Endothelial cell of umbilical vein (primary cell): ENCODE results near the gene ZNF425. TPM values are rescaled to one million over a fixed set of nuclear protein-coding genes. Genes with fewer than 3 reads are reported as not detected.

Experiments used
- BruUV-seq: library from RNA; stranded (reverse); fragments of 400-500 nt; replicated peaks from 2 replicates; lab custom pipeline; 2021; lab: Mats Ljungman, UMichigan
- CTCF ChIA-PET: fragments of 300-600, 350-600 bp; sonication (Branson Sonifier 250); formaldehyde crosslinking; loops from one replicate; lab custom pipeline; 2021; ENCODE audit warnings: antibody characterized with exemption, inconsistent platforms; lab: Charles Lee
- POLR2A ChIA-PET: fragments of 300-600, 350-600 bp; sonication (Branson Sonifier 250); formaldehyde crosslinking; loops from one replicate; lab custom pipeline; 2021; ENCODE audit warnings: antibody characterized with exemption, inconsistent platforms; lab: Charles Lee
- DNase-seq: peaks from one replicate; pipeline ENCODE4 v3.0.0-alpha.2; 2011; ENCODE audit warnings: low read depth, low spot score
- FAIRE-seq: peaks from 2 replicates; lab custom pipeline; 2011; peaks lifted over from hg19 to GRCh38; lab: Jason Lieb, UNC
- H2AFZ ChIP-seq: 2 replicates; pipeline ENCODE4 v1.6.0; 2012; ENCODE audit warnings: low read depth, low read length, control low read depth, inconsistent platforms
- H3K27ac ChIP-seq: 2 replicates; pipeline ENCODE4 v1.5.1; 2011; ENCODE audit warnings: low read depth, mild to moderate bottlenecking, control low read depth, low read length, moderate library complexity; ENCODE audit not compliant: insufficient read depth
- H3K27me3 ChIP-seq, 2 experiments: 2 replicates each; pipeline versions ENCODE4 v1.6.0 to v1.6.1; 2011; ENCODE audit warnings: low read length in 2 of 2, mixed read lengths in 1 of 2; ENCODE audit not compliant: control insufficient read depth in 2 of 2, insufficient read depth in 2 of 2
- H3K36me3 ChIP-seq, 2 experiments: 2 replicates in 1 of 2; 3 replicates in 1 of 2; pipeline ENCODE4 v1.5.1; 2011; ENCODE audit warnings: low read length in 2 of 2, mild to moderate bottlenecking in 1 of 2, moderate library complexity in 1 of 2; ENCODE audit not compliant: control insufficient read depth in 2 of 2, insufficient read depth in 2 of 2; ENCODE audit errors: extremely low read depth in 1 of 2
- H3K4me1 ChIP-seq: 3 replicates; pipeline ENCODE4 v1.5.1; 2011; ENCODE audit warnings: mild to moderate bottlenecking, low read length; ENCODE audit not compliant: control insufficient read depth, insufficient read depth; ENCODE audit errors: extremely low read depth
- H3K4me2 ChIP-seq: 2 replicates; pipeline ENCODE4 v1.6.1; 2011; ENCODE audit warnings: low read length, control low read depth, mixed read lengths; ENCODE audit not compliant: insufficient read depth
- H3K4me3 ChIP-seq, 3 experiments: fragments of 200-600 bp in 1 of 3; sonication (generic), shearing (Covaris generic) in 1 of 3; replicated peaks in 1 of 3; 2 replicates each; pipeline ENCODE4 v1.5.1; 2011 to 2016; ENCODE audit warnings: control low read depth in 3 of 3, low read length in 3 of 3, mild to moderate bottlenecking in 2 of 3, inconsistent platforms in 1 of 3, low read depth in 1 of 3, moderate library complexity in 1 of 3; ENCODE audit not compliant: insufficient read depth in 1 of 3
- H3K79me2 ChIP-seq: 2 replicates; pipeline ENCODE4 v1.6.0; 2012; ENCODE audit warnings: low read length, inconsistent platforms; ENCODE audit not compliant: control insufficient read depth, insufficient read depth
- H3K9ac ChIP-seq: replicated peaks from 2 replicates; pipeline ENCODE3; 2011; ENCODE audit warnings: low read length, control low read depth; ENCODE audit not compliant: insufficient read depth; ENCODE audit errors: extremely low read depth
- H3K9me1 ChIP-seq: replicated peaks from 3 replicates; pipeline ENCODE4 v1.6.0; 2011; ENCODE audit warnings: mild to moderate bottlenecking, low read length; ENCODE audit not compliant: control insufficient read depth, insufficient read depth; ENCODE audit errors: extremely low read depth
- H3K9me3 ChIP-seq: replicated peaks from 2 replicates; pipeline ENCODE4 v1.5.1; 2012; ENCODE audit warnings: low read length, inconsistent platforms; ENCODE audit not compliant: control insufficient read depth, insufficient read depth
- H4K20me1 ChIP-seq: replicated peaks from 2 replicates; pipeline ENCODE3; 2011; ENCODE audit warnings: mild to moderate bottlenecking, low read length; ENCODE audit not compliant: control insufficient read depth, insufficient read depth; ENCODE audit errors: extremely low read depth
- EZH2 ChIP-seq: IDR thresholded peaks from 2 replicates; pipeline ENCODE4 v1.6.1; 2012; ENCODE audit warnings: borderline replicate concordance, low read depth, mild to moderate bottlenecking, moderate library complexity, low read length, inconsistent platforms; ENCODE audit not compliant: severe bottlenecking
- FOS ChIP-seq: IDR thresholded peaks from 2 replicates; pipeline ENCODE4 v1.6.1; 2011; ENCODE audit warnings: mild to moderate bottlenecking, low read length, moderate library complexity, borderline replicate concordance; ENCODE audit not compliant: insufficient read depth
- GATA2 ChIP-seq: IDR thresholded peaks from 2 replicates; pipeline ENCODE4 v1.7.0; 2011; ENCODE audit warnings: low read depth, mild to moderate bottlenecking, moderate library complexity, mixed read lengths, low read length; ENCODE audit not compliant: insufficient read length, insufficient read depth
- JUN ChIP-seq: IDR thresholded peaks from 2 replicates; pipeline ENCODE4 v1.6.1; 2011; ENCODE audit warnings: borderline replicate concordance, low read depth; ENCODE audit not compliant: insufficient read length, insufficient read depth
- MYC ChIP-seq: IDR thresholded peaks from one replicate; pipeline ENCODE4 v1.6.1; 2011; ENCODE audit warnings: mild to moderate bottlenecking, low read depth, low read length
- POLR2A ChIP-seq: IDR thresholded peaks from 2 replicates; pipeline ENCODE4 v1.6.1; 2012; ENCODE audit warnings: low read depth, mild to moderate bottlenecking, control low read depth, low read length
- POLR2AphosphoS5 ChIP-seq: IDR thresholded peaks from 2 replicates; pipeline ENCODE4 v1.6.1; 2012; ENCODE audit warnings: low read depth, mild to moderate bottlenecking, control low read depth, low read length, moderate library complexity; ENCODE audit not compliant: insufficient read depth
- dilution Hi-C: fragments of 300-500 bp; cut with MboI; formaldehyde crosslinking; loops from one replicate; pipeline ENCODE4 v1.15.0; 2019; ENCODE audit warnings: low sequenced_read_pairs; ENCODE audit not compliant: extremely low pct_ligation_motif_present
- intact Hi-C: fragments of 100-400 bp; cut with micrococcal nuclease; formaldehyde crosslinking; loops from one replicate; pipeline ENCODE4 v1.10.0; 2022
- polyA plus RNA-seq, 4 experiments: library from polyadenylated mRNA; depleted of rRNA in 3 of 4; stranded (reverse) in 3 of 4; unstranded in 1 of 4; fragments of >200 nt; gene quantifications; 2 replicates each; pipeline versions ENCODE4 v1.2.1 to v1.2.3, GENCODE V29; 2011 to 2012; ENCODE audit warnings: missing spikeins in 1 of 4
- total RNA-seq: library from RNA; stranded (reverse); gene quantifications from 2 replicates; pipeline ENCODE4 v1.2.3, GENCODE V29; 2021
- TF ChIP-seq, protein P1 (sequence below): IDR thresholded peaks from 2 replicates; pipeline ENCODE4 v1.6.1; 2011; ENCODE audit not compliant: insufficient read depth, insufficient read length
- TF ChIP-seq, protein P2 (sequence below), 2 donors: IDR thresholded peaks; 1 replicate in 1 of 2; 2 replicates in 1 of 2; pipeline ENCODE4 v1.5.1; 2011; ENCODE audit warnings: low read length in 2 of 2, mild to moderate bottlenecking in 2 of 2, moderate library complexity in 2 of 2, control low read depth in 1 of 2, inconsistent platforms in 1 of 2, low read depth in 1 of 2; ENCODE audit not compliant: insufficient read depth in 1 of 2; ENCODE audit errors: extremely low read depth in 1 of 2

The ZNF425 gene
- total and polyA plus RNA-seq, 2 donors (not counting 3 experiments of a cell fraction or from before 2014, with no cell fraction given) = 0.68 to 0.93 TPM

DNA sequence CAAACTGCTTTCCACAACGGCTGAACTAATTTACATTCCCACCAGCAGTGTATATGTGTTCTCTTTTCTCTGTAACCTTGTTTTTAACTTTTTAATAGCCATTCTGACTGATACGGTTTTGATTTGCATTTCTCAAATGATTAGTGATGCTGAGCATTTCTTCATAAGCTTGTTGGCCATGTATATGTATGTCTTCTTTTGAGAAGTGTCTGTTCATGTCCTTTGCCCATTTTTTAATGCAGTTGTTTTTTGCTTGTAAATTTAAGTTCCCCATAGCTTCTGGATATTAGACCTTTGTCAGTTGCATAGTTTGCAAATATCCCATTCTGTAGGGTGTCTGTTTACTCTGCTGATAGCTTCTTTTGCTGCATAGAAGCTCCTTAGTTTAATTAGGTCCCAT is 41.7 kb downstream of the ZNF425 start:
- H3K4me1 ChIP-seq = no peaks in the 10 kb centered on the region
- FAIRE-seq = no peak
- no peaks in the 10 kb centered on the region for H3K9me3 ChIP-seq
- POLR2A ChIA-PET = no interaction called here
- H3K9me1 ChIP-seq = no peaks in the 10 kb centered on the region
- no peak for DNase-seq
- BruUV-seq = no TSS peak
- H3K79me2 ChIP-seq = peaks cover 7% of the 10 kb centered on the region
- no peak overlapping the region for H2AFZ ChIP-seq
- no peaks in the 10 kb centered on the region for H4K20me1 ChIP-seq
- no peaks in the 10 kb centered on the region for H3K36me3 ChIP-seq
- no peak overlapping the region for H3K4me3 ChIP-seq
- CTCF ChIA-PET = interaction anchor here (1.1 kb wide), 1 partner anchor 79 kb away, joined by 3 read pairs; no protein-coding TSS in a partner anchor
- no peak for TF ChIP-seq POLR2A
- no peak overlapping the region for H3K27ac ChIP-seq
- no peak overlapping the region for H3K4me2 ChIP-seq
- intact Hi-C loops = no loop called here
- H3K27me3 ChIP-seq = no peaks in the 10 kb centered on the region
- dilution Hi-C loops = no loop called here
- no peak overlapping the region for H3K9ac ChIP-seq

GRCh38 chr7:149081914-149082313 is 44.2 kb downstream of the ZNF425 start:
- H3K4me2 ChIP-seq = no peak overlapping the region
- H3K36me3 ChIP-seq = no peaks in the 10 kb centered on the region
- no peak for DNase-seq
- intact Hi-C loops (no loop called here), dilution Hi-C loops (no loop called here)
- no peaks in the 10 kb centered on the region for H4K20me1 ChIP-seq
- CTCF ChIA-PET = no interaction called here
- no peaks in the 10 kb centered on the region for H3K27me3 ChIP-seq
- FAIRE-seq = no peak
- no peaks in the 10 kb centered on the region for H3K9me3 ChIP-seq
- H3K4me3 ChIP-seq = no peak overlapping the region
- H3K9ac ChIP-seq = no peak overlapping the region
- no peaks in the 10 kb centered on the region for H3K4me1 ChIP-seq
- no peaks in the 10 kb centered on the region for H3K79me2 ChIP-seq
- no peak overlapping the region for H2AFZ ChIP-seq
- POLR2A ChIA-PET = no interaction called here
- H3K9me1 ChIP-seq = no peaks in the 10 kb centered on the region
- H3K27ac ChIP-seq = no peak overlapping the region
- TF ChIP-seq, protein P1, sequence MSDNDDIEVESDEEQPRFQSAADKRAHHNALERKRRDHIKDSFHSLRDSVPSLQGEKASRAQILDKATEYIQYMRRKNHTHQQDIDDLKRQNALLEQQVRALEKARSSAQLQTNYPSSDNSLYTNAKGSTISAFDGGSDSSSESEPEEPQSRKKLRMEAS = no peak
- TF ChIP-seq MYC (no peak), JUN (no peak), EZH2 (no peak), FOS (no peak), POLR2AphosphoS5 (no peak), GATA2 (no peak), POLR2A (no peak)
- TF ChIP-seq, protein P2, sequence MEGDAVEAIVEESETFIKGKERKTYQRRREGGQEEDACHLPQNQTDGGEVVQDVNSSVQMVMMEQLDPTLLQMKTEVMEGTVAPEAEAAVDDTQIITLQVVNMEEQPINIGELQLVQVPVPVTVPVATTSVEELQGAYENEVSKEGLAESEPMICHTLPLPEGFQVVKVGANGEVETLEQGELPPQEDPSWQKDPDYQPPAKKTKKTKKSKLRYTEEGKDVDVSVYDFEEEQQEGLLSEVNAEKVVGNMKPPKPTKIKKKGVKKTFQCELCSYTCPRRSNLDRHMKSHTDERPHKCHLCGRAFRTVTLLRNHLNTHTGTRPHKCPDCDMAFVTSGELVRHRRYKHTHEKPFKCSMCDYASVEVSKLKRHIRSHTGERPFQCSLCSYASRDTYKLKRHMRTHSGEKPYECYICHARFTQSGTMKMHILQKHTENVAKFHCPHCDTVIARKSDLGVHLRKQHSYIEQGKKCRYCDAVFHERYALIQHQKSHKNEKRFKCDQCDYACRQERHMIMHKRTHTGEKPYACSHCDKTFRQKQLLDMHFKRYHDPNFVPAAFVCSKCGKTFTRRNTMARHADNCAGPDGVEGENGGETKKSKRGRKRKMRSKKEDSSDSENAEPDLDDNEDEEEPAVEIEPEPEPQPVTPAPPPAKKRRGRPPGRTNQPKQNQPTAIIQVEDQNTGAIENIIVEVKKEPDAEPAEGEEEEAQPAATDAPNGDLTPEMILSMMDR (IDR thresholded peaks at IDR 0.05; ENCODE audit: extremely low read depth in 1 of 2, insufficient read depth in 1 of 2, low read depth in 1 of 2, low read length in 2 of 2) = no peak
- BruUV-seq = no TSS peak
